PC-9 (cell line): ENCODE results near the gene MMP21. TPM values are rescaled to one million over a fixed set of nuclear protein-coding genes. Genes with fewer than 3 reads are reported as not detected.
A peak's percentile ranks its signal among the peaks of the same experiment; 100 is the strongest.

Experiments
- BruUV-seq: library from RNA; stranded (reverse); fragments of 400-500 nt; replicated peaks from 2 replicates; lab custom pipeline; 2021; lab: Mats Ljungman, UMichigan
- CTCF ChIA-PET: fragments of 300-600 bp; sonication (Branson Sonifier 250); formaldehyde crosslinking; loops from one replicate; lab custom pipeline; 2022; ENCODE audit warnings: antibody characterized with exemption; lab: Charles Lee
- POLR2A ChIA-PET: fragments of 300-600 bp; sonication (Branson Sonifier 250); formaldehyde crosslinking; loops from one replicate; lab custom pipeline; 2022; ENCODE audit warnings: antibody characterized with exemption; ENCODE audit not compliant: unreplicated experiment; lab: Charles Lee
- DNase-seq, 2 experiments: peaks; one replicate each; pipeline versions ENCODE4 v3.0.0 to v3.0.0-alpha.2; 2015 to 2022; ENCODE audit warnings: mixed read lengths in 1 of 2
- H2AFZ ChIP-seq: fragments of 200-600 bp; sonication (generic); 2 replicates; pipeline ENCODE4 v1.8.1; 2017; ENCODE audit warnings: antibody characterized with exemption
- H3F3A ChIP-seq: fragments of 200-600 bp; sonication (generic); 2 replicates; pipeline ENCODE4 v1.8.1; 2017; ENCODE audit warnings: antibody characterized with exemption, mild to moderate bottlenecking, low read depth; ENCODE audit not compliant: insufficient read depth
- H3K27ac ChIP-seq: fragments of 200-600 bp; sonication (generic); 2 replicates; pipeline ENCODE4 v1.6.1; 2016; ENCODE audit warnings: mixed run types
- H3K27me3 ChIP-seq: fragments of 200-600 bp; sonication (generic); 2 replicates; pipeline ENCODE4 v1.6.1; 2016; ENCODE audit warnings: low read depth, mixed run types; ENCODE audit not compliant: insufficient read depth
- H3K36me3 ChIP-seq: fragments of 200-600 bp; sonication (generic); 2 replicates; pipeline ENCODE4 v1.6.1; 2016; ENCODE audit warnings: low read depth, mixed run types
- H3K4me1 ChIP-seq: fragments of 200-600 bp; sonication (generic); replicated peaks from 2 replicates; pipeline ENCODE4 v1.6.1; 2016; ENCODE audit warnings: mixed run types; ENCODE audit not compliant: insufficient read depth
- H3K4me2 ChIP-seq: fragments of 200-600 bp; sonication (generic); 2 replicates; pipeline ENCODE4 v1.6.1; 2017; ENCODE audit warnings: mixed run types
- H3K4me3 ChIP-seq: fragments of 200-600 bp; sonication (generic); 2 replicates; pipeline ENCODE4 v1.6.1; 2016; ENCODE audit warnings: mixed run types
- H3K79me2 ChIP-seq: fragments of 200-600 bp; sonication (generic); 2 replicates; pipeline ENCODE4 v1.6.1; 2017; ENCODE audit warnings: low read depth, mixed run types
- H3K9me2 ChIP-seq: fragments of 200-600 bp; sonication (generic); 2 replicates; pipeline ENCODE4 v1.8.1; 2017; ENCODE audit warnings: mild to moderate bottlenecking; ENCODE audit not compliant: insufficient read depth
- H3K9me3 ChIP-seq: fragments of 200-600 bp; sonication (generic); 2 replicates; pipeline ENCODE4 v1.8.1; 2016; ENCODE audit warnings: low read depth; ENCODE audit not compliant: insufficient read depth
- H4K20me1 ChIP-seq: fragments of 200-600 bp; sonication (generic); 2 replicates; pipeline ENCODE4 v1.8.1; 2017; ENCODE audit not compliant: insufficient read depth
- EZH2 ChIP-seq: fragments of 200-600 bp; sonication (generic); IDR thresholded peaks from 2 replicates; pipeline ENCODE4 v1.8.0; 2017; ENCODE audit warnings: antibody characterized with exemption, low read depth
- intact Hi-C: fragments of 100-400 bp; cut with micrococcal nuclease; formaldehyde crosslinking; loops from one replicate; pipeline ENCODE4 v1.10.0; 2022; ENCODE audit not compliant: unreplicated experiment
- microRNA-seq: library from miRNA; unstranded; fragments of <30 nt; microRNA quantifications from one replicate; pipeline ENCODE4 v1.2.0, GENCODE V29; 2021; ENCODE audit warnings: borderline number of aligned reads, borderline replicate concordance
- total RNA-seq: library from RNA; stranded (reverse); gene quantifications from 2 replicates; pipeline ENCODE4 v1.2.3, GENCODE V29; 2021
- TF ChIP-seq, protein P1 (sequence below): fragments of 200-600 bp; sonication (generic); conservative IDR thresholded peaks from 2 replicates; pipeline ENCODE4 v1.6.1; 2017; ENCODE audit warnings: mixed run types, antibody characterized with exemption, mild to moderate bottlenecking, moderate library complexity

The MMP21 gene
- total RNA-seq, 1 experiment from 2014 or later = not detected

DNA sequence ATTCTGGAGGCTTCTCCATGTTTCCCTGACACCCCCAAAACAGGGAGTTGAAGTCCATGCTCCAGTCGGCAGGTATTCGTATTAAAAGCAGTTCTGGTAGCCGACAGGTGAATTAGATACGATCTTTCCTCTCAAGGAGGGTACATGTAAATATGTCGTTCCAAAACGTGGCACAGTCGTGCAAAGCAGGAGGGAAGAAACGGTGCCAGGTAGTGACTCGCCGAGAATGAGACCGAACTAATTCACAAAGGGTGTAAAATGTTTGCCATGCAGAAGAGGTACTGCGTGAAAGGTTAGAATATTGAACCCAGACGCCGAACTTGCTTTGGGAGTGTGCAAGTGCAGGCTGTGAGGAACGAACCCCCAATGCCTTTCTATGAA lies 55.6 kb downstream of the MMP21 start:
- Histone ChIP-seq H3K4me1 (peaks cover 12% of the 10 kb centered on the region), H3K4me2 (peak overlapping the region; percentile 85), H3F3A (peaks cover 3% of the 10 kb centered on the region; the same call in 1 of the 2 replicates), H3K9me3 (peaks cover 10% of the 10 kb centered on the region), H4K20me1 (no peaks in the 10 kb centered on the region), H3K27me3 (no peaks in the 10 kb centered on the region), H3K9me2 (no peaks in the 10 kb centered on the region), H3K27ac (peak overlapping the region; percentile 76), H3K36me3 (peaks cover 25% of the 10 kb centered on the region), H3K79me2 (peaks cover 39% of the 10 kb centered on the region), H3K4me3 (peak overlapping the region; percentile 98), H2AFZ (peak overlapping the region; percentile 98)
- POLR2A ChIA-PET = no interaction called here
- CTCF ChIA-PET = no interaction called here
- intact Hi-C loops = no loop called here
- TSS peak; percentile 55 for BruUV-seq
- TF ChIP-seq, protein P1, sequence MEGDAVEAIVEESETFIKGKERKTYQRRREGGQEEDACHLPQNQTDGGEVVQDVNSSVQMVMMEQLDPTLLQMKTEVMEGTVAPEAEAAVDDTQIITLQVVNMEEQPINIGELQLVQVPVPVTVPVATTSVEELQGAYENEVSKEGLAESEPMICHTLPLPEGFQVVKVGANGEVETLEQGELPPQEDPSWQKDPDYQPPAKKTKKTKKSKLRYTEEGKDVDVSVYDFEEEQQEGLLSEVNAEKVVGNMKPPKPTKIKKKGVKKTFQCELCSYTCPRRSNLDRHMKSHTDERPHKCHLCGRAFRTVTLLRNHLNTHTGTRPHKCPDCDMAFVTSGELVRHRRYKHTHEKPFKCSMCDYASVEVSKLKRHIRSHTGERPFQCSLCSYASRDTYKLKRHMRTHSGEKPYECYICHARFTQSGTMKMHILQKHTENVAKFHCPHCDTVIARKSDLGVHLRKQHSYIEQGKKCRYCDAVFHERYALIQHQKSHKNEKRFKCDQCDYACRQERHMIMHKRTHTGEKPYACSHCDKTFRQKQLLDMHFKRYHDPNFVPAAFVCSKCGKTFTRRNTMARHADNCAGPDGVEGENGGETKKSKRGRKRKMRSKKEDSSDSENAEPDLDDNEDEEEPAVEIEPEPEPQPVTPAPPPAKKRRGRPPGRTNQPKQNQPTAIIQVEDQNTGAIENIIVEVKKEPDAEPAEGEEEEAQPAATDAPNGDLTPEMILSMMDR = no peak
- no peak for TF ChIP-seq EZH2
- no peak for DNase-seq

DNA sequence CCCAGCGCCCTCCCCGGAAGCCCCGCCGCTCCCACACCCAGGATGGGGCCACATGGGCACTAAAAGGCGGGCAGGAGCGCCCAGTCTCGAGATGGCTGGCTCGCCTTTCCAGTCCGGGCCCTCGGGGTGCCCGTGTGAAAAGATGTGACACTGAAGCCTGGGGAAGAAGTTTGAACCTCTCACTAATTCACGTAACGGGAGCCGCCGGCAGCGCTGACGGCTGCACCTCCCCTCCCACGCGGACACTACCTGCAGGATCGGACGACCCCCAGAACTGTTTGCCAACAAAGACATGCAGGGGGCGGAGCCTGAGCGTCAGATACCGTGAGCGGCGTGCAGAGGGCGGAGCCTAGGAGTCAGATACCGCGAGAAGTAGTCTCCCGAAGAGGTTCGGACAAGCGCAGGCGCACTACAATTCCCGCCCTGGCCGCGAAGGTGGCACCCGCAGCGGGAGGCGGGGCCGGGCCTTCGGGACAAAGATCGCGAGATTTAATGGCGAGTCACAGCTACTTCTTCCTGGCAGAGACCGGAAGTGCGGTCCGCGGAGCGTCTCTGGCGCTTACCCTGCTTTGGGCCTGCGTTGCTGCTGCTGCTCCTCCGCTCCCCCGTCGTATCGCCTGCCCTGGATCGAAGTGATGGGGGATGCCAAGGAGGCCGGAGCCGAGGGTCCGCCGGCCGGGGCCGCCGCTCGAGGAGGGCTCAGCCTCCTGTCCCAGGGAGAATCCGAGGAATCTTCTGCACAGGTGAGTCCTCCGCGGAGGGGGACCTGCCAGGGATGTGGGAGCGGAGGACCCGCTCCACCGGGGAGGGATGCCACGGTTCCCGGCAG lies 56.2 kb downstream of the MMP21 start, which contains the start of gene EDRF1:
EDRF1 (plus strand) TSS at position 537 of the 829 bp plus-strand sequence; CDS start at position 636, 99 bp downstream.
- ChIA-PET CTCF (no interaction called here), POLR2A (interaction anchor here (0.6 to 0.7 kb wide), 3 partner anchors 87 to 559 kb away, joined by 5 to 18 read pairs (median 5); partner anchors contain the start of gene CTBP2)
- peak; percentile 92 to 97 for DNase-seq
- Histone ChIP-seq H3K27me3 (no peaks in the 10 kb centered on the region), H4K20me1 (no peaks in the 10 kb centered on the region), H3F3A (peaks cover 3% of the 10 kb centered on the region; the same call in 1 of the 2 replicates), H3K4me2 (peak within 1 kb of the TSS; percentile 85), H3K4me3 (peak within 1 kb of the TSS; percentile 98), H3K27ac (peak within 1 kb of the TSS; percentile 76), H3K9me2 (no peaks in the 10 kb centered on the region), H3K9me3 (peaks cover 10% of the 10 kb centered on the region), H3K36me3 (peaks cover 21% of the 10 kb centered on the region), H2AFZ (peak within 1 kb of the TSS; percentile 98), H3K79me2 (peaks cover 39% of the 10 kb centered on the region), H3K4me1 (peaks cover 12% of the 10 kb centered on the region)
- TF ChIP-seq, protein P1 = no peak
- TF ChIP-seq EZH2 = no peak
- BruUV-seq = no TSS peak
- intact Hi-C loops = loop anchor here (2.0 to 5.0 kb wide), 2 partner anchors 25 to 682 kb away; no protein-coding TSS in a partner anchor

Small RNA genes within 50 kb of the gene (microRNA-seq; reads per million reads assigned to microRNA genes)
- gene MIR4484 = not detected

Other genes with a start within 250 kb of the MMP21 start
- 1.1 and 1.2 TPM in 2 replicates for gene TEX36, start 92.7 kb downstream of the MMP21 start, total RNA-seq
- 12.8 and 21.7 TPM in 2 replicates for gene EDRF1, start 56.1 kb downstream of the MMP21 start, total RNA-seq
- gene UROS, start 47.4 kb upstream of the MMP21 start, total RNA-seq = 35.1 and 40.1 TPM in 2 replicates
- gene BCCIP, start 47.7 kb upstream of the MMP21 start, total RNA-seq = 35.2 and 46.0 TPM in 2 replicates
- 50.4 and 51.0 TPM in 2 replicates for gene DHX32, start 105.5 kb upstream of the MMP21 start, total RNA-seq
- gene FANK1, start 120.7 kb upstream of the MMP21 start, total RNA-seq = 21.4 and 24.7 TPM in 2 replicates